HCT116 (cell line): ENCODE results near the gene GP9.

Source experiments
- CTCF ChIP-seq, 3 experiments: fragments of 200-600 bp in 1 of 3; sonication (generic) in 1 of 3; IDR thresholded peaks in 2 of 3; conservative IDR thresholded peaks in 1 of 3; 2 replicates each; pipeline ENCODE4 v1.5.1; 2012 to 2017; ENCODE audit warnings: low read depth in 2 of 3, low read length in 2 of 3, antibody characterized with exemption in 1 of 3, borderline replicate concordance in 1 of 3, control low read depth in 1 of 3, mild to moderate bottlenecking in 1 of 3, mixed read lengths in 1 of 3, mixed run types in 1 of 3, moderate library complexity in 1 of 3; ENCODE audit not compliant: insufficient read depth in 1 of 3
- MAX ChIP-seq: IDR thresholded peaks from 2 replicates; pipeline ENCODE4 v1.6.1; 2012
- POLR2A ChIP-seq: IDR thresholded peaks from 2 replicates; pipeline ENCODE4 v1.7.0; 2011; ENCODE audit warnings: borderline replicate concordance; ENCODE audit not compliant: insufficient read depth, insufficient read length; ENCODE audit errors: extremely low read depth
- POLR2AphosphoS5 ChIP-seq: IDR thresholded peaks from 2 replicates; pipeline ENCODE4 v1.6.1; 2011; ENCODE audit warnings: mild to moderate bottlenecking, low read depth, low read length, moderate library complexity

- no peak for TF ChIP-seq POLR2A
- TF ChIP-seq CTCF (IDR thresholded peaks at IDR 0.05 in 2 of 3, conservative IDR thresholded peaks at IDR 0.05 in 1 of 3; ENCODE audit: borderline replicate concordance in 1 of 3, insufficient read depth in 1 of 3, low read depth in 2 of 3, low read length in 2 of 3): no peak
- TF ChIP-seq MAX: no peak
- no peak for TF ChIP-seq POLR2AphosphoS5
Measured at GRCh38 chr3:129040579-129041300, 19.8 kb upstream of the GP9 start.
